DND-41 (cell line): ENCODE results near the gene RNF38.
"Not testable (repeated sequence)": the region's sequence is repeated elsewhere in the genome, so short reads cannot be mapped to it uniquely, and the experiment has no call there.

ENCODE experiments used
- EZH2 ChIP-seq: IDR thresholded peaks from 3 replicates; pipeline ENCODE4 v1.6.1; 2012; ENCODE audit warnings: borderline replicate concordance, low read depth, mild to moderate bottlenecking, moderate library complexity, low read length, inconsistent platforms; ENCODE audit not compliant: severe bottlenecking
- TF ChIP-seq, protein P1 (sequence below): IDR thresholded peaks from 2 replicates; pipeline ENCODE4 v1.5.1; 2012; ENCODE audit warnings: borderline replicate concordance, low read length, moderate library complexity, mild to moderate bottlenecking; ENCODE audit not compliant: poor library complexity, severe bottlenecking; ENCODE audit errors: extremely low read depth

- TF ChIP-seq, protein P1, sequence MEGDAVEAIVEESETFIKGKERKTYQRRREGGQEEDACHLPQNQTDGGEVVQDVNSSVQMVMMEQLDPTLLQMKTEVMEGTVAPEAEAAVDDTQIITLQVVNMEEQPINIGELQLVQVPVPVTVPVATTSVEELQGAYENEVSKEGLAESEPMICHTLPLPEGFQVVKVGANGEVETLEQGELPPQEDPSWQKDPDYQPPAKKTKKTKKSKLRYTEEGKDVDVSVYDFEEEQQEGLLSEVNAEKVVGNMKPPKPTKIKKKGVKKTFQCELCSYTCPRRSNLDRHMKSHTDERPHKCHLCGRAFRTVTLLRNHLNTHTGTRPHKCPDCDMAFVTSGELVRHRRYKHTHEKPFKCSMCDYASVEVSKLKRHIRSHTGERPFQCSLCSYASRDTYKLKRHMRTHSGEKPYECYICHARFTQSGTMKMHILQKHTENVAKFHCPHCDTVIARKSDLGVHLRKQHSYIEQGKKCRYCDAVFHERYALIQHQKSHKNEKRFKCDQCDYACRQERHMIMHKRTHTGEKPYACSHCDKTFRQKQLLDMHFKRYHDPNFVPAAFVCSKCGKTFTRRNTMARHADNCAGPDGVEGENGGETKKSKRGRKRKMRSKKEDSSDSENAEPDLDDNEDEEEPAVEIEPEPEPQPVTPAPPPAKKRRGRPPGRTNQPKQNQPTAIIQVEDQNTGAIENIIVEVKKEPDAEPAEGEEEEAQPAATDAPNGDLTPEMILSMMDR = not testable (repeated sequence)
- not testable (repeated sequence) for TF ChIP-seq EZH2
Measured at GRCh38 chr9:36409076-36409475, 9.0 kb upstream of the RNF38 start.
